ENCODE results near the gene SCARB1.

DNA sequence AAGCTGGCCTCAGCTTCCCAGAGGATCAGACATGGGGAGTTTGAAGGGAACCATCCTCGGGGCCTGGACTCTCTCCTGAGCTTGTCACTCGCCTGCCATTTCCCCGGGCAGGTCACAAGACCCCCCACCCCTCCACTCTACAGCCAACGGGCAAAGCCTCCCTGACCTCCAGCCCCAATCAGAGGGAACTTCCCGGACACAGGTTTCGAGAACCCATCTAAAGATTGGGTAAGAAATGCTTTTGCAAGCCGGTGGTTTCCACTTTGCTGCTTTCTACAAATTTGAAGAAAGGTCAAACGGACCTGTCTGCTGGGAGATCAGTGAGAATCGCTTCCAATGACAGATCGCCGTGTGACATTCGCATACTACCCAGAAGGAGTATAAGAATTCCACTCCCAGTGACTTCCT lies 89.6 kb downstream of the SCARB1 start:
- no peak for TF ChIP-seq EZH2phosphoT487 (IDR thresholded peaks at IDR 0.05; ENCODE audit: insufficient read depth, low read depth)
- no peak for TF ChIP-seq EZH2 (IDR thresholded peaks at IDR 0.05; ENCODE audit: insufficient read depth, poor library complexity, severe bottlenecking)
